CD14-positive monocyte (primary cell): ENCODE measurements around the gene LIPN. TPM values are rescaled to one million over a fixed set of nuclear protein-coding genes. Genes with fewer than 3 reads are reported as not detected.

Experiments used
- DNase-seq, 3 donors: peaks; one replicate each; pipeline ENCODE4 v3.0.0-alpha.2; 2011 to 2022
- H2AFZ ChIP-seq: 2 replicates; pipeline ENCODE4 v1.6.0; 2012; ENCODE audit warnings: mild to moderate bottlenecking, low read depth, low read length, inconsistent platforms; ENCODE audit not compliant: insufficient read depth, poor library complexity, severe bottlenecking
- H3K27ac ChIP-seq, 2 donors: 1 replicate in 1 of 2; 2 replicates in 1 of 2; pipeline ENCODE4 v1.5.1; 2012 to 2013; ENCODE audit warnings: low read length in 2 of 2, control low read depth in 1 of 2, inconsistent platforms in 1 of 2, low read depth in 1 of 2, mild to moderate bottlenecking in 1 of 2
- H3K27me3 ChIP-seq, 2 donors: one replicate each; pipeline versions ENCODE4 v1.6.0 to v1.6.1; 2011 to 2013; ENCODE audit warnings: low read length in 2 of 2; ENCODE audit not compliant: control insufficient read depth in 2 of 2, insufficient read depth in 2 of 2
- H3K36me3 ChIP-seq, 2 donors: replicated peaks in 1 of 2; 1 replicate in 1 of 2; 2 replicates in 1 of 2; pipeline versions ENCODE4 v1.5.1 to v1.6.1; 2012 to 2013; ENCODE audit warnings: low read length in 2 of 2, control low read depth in 1 of 2, inconsistent platforms in 1 of 2, mild to moderate bottlenecking in 1 of 2; ENCODE audit not compliant: insufficient read depth in 2 of 2, control insufficient read depth in 1 of 2
- H3K4me1 ChIP-seq, 2 donors: 1 replicate in 1 of 2; 2 replicates in 1 of 2; pipeline versions ENCODE4 v1.5.1 to v1.6.1; 2012 to 2013; ENCODE audit warnings: low read length in 2 of 2, control low read depth in 1 of 2, inconsistent platforms in 1 of 2, mild to moderate bottlenecking in 1 of 2, moderate library complexity in 1 of 2; ENCODE audit not compliant: insufficient read depth in 2 of 2, control insufficient read depth in 1 of 2
- H3K4me2 ChIP-seq: replicated peaks from 2 replicates; pipeline ENCODE3; 2012; ENCODE audit warnings: low read length, moderate library complexity, mild to moderate bottlenecking; ENCODE audit not compliant: poor library complexity, severe bottlenecking; ENCODE audit errors: extremely low read depth
- H3K4me3 ChIP-seq, 3 experiments: fragments of 200-600 bp in 1 of 3; sonication (generic) in 1 of 3; replicated peaks in 1 of 3; 1 replicate in 2 of 3; 2 replicates in 1 of 3; pipeline ENCODE4 v1.5.1; 2011 to 2013; ENCODE audit warnings: low read length in 3 of 3, mild to moderate bottlenecking in 3 of 3, control low read depth in 2 of 3, low read depth in 2 of 3, inconsistent platforms in 1 of 3, moderate library complexity in 1 of 3
- H3K79me2 ChIP-seq: 2 replicates; pipeline ENCODE4 v1.6.0; 2012; ENCODE audit warnings: mild to moderate bottlenecking, control low read depth, inconsistent platforms, low read length, moderate library complexity; ENCODE audit not compliant: insufficient read depth
- H3K9ac ChIP-seq: 2 replicates; pipeline ENCODE4 v1.6.0; 2017; ENCODE audit warnings: low read length, mild to moderate bottlenecking; ENCODE audit not compliant: insufficient read depth, poor library complexity, severe bottlenecking
- H3K9me3 ChIP-seq, 2 donors: replicated peaks in 1 of 2; 1 replicate in 1 of 2; 2 replicates in 1 of 2; pipeline versions ENCODE4 v1.5.1 to v1.6.1; 2012 to 2013; ENCODE audit warnings: low read length in 2 of 2, control low read depth in 1 of 2; ENCODE audit not compliant: control insufficient read depth in 1 of 2, insufficient read depth in 1 of 2
- H4K20me1 ChIP-seq: 2 replicates; pipeline ENCODE4 v1.6.0; 2012; ENCODE audit warnings: mild to moderate bottlenecking, low read length, control low read depth, moderate library complexity; ENCODE audit not compliant: insufficient read depth
- H3K27ac Mint-ChIP-seq, 7 donors: one replicate each; pipeline ENCODE4 v1.8.0; 2020; ENCODE audit warnings: mild to moderate bottlenecking in 7 of 7, mixed read lengths in 7 of 7, moderate library complexity in 6 of 7, inconsistent platforms in 2 of 7
- H3K27me3 Mint-ChIP-seq, 3 donors: one replicate each; pipeline ENCODE4 v1.8.0; 2021 to 2022; ENCODE audit warnings: low read depth in 3 of 3, mild to moderate bottlenecking in 3 of 3, mixed read lengths in 3 of 3, moderate library complexity in 3 of 3, inconsistent platforms in 1 of 3
- H3K36me3 Mint-ChIP-seq, 2 donors: one replicate each; pipeline ENCODE4 v1.8.0; 2020; ENCODE audit warnings: mixed read lengths in 2 of 2, inconsistent platforms in 1 of 2, mild to moderate bottlenecking in 1 of 2
- H3K4me1 Mint-ChIP-seq: one replicate; pipeline ENCODE4 v1.8.0; 2020; ENCODE audit warnings: mild to moderate bottlenecking, mixed read lengths
- H3K4me3 Mint-ChIP-seq, 2 donors: one replicate each; pipeline ENCODE4 v1.8.0; 2020; ENCODE audit warnings: mild to moderate bottlenecking in 2 of 2, mixed read lengths in 2 of 2, moderate library complexity in 1 of 2
- H3K9me3 Mint-ChIP-seq, 7 donors: one replicate each; pipeline ENCODE4 v1.8.0; 2020 to 2022; ENCODE audit warnings: mixed read lengths in 7 of 7, mild to moderate bottlenecking in 6 of 7, moderate library complexity in 6 of 7, inconsistent platforms in 2 of 7
- CTCF ChIP-seq: fragments of 200-600 bp; IDR thresholded peaks from one replicate; pipeline ENCODE4 v1.8.0; 2022; ENCODE audit warnings: antibody characterized with exemption, mild to moderate bottlenecking
- WGBS: methylation state at CpG from one replicate; pipeline ENCODE4 v1.1.5; 2013; ENCODE audit warnings: missing lambda C conversion rate; ENCODE audit not compliant: insufficient coverage; 5-methylcytosine and 5-hydroxymethylcytosine counted together
- intact Hi-C, 2 donors: fragments of 100-400 bp; cut with micrococcal nuclease; formaldehyde crosslinking; loops; one replicate each; pipeline versions ENCODE4 v1.15.0 to v1.15.1; 2023
- polyA plus RNA-seq, 3 donors: library from polyadenylated mRNA; depleted of rRNA in 1 of 3; unstranded in 2 of 3; stranded (reverse) in 1 of 3; fragments of 300-500 nt in 2 of 3; fragments of >200 nt in 1 of 3; fragmentation: Illumina TruSeq in 2 of 3; gene quantifications; 1 replicate in 2 of 3; 2 replicates in 1 of 3; pipeline ENCODE4 v1.2.3, GENCODE V29; 2012 to 2021

The LIPN gene
- polyA plus RNA-seq, 3 donors = 8.9 to 12.9 (median 10.1) TPM

- intact Hi-C loops = loop anchor here in 1 of 2 donors (10.0 kb wide), 1 partner anchor 239 kb away; no protein-coding TSS in a partner anchor
- no peak for DNase-seq
- 100% methylated on average over 3 of the region's 6 CpGs for WGBS
- Mint-ChIP-seq H3K27ac (no peak overlapping the region), H3K27me3 (peaks cover 5 to 10% (median 5%) of the 10 kb centered on the region in 3 donors), H3K36me3 (no peaks in the 10 kb centered on the region), H3K9me3 (peaks cover 0 to 3% (median 0%) of the 10 kb centered on the region in 7 donors), H3K4me3 (no peak overlapping the region), H3K4me1 (no peaks in the 10 kb centered on the region)
- no peaks in the 10 kb centered on the region for H4K20me1 ChIP-seq
- no peaks in the 10 kb centered on the region for H3K4me1 ChIP-seq
- H3K79me2 ChIP-seq = no peaks in the 10 kb centered on the region
- H2AFZ ChIP-seq = no peak overlapping the region
- H3K4me3 ChIP-seq = no peak overlapping the region
- no peak overlapping the region for H3K4me2 ChIP-seq
- peaks cover 0 to 3% of the 10 kb centered on the region in 2 donors for H3K27me3 ChIP-seq
- TF ChIP-seq CTCF = no peak
- H3K36me3 ChIP-seq = no peaks in the 10 kb centered on the region
- no peaks in the 10 kb centered on the region for H3K9me3 ChIP-seq
- no peak overlapping the region for H3K27ac ChIP-seq
- no peak overlapping the region for H3K9ac ChIP-seq
These were observed 44.4 kb downstream of the LIPN start for GRCh38 chr10:88804083-88804812.

- peaks cover 0 to 5% (median 1%) of the 10 kb centered on the region in 3 donors for H3K27me3 Mint-ChIP-seq
- intact Hi-C loops = loop anchor here in 1 of 2 donors (10.0 kb wide), 1 partner anchor 241 kb away; no protein-coding TSS in a partner anchor
- H3K27ac Mint-ChIP-seq = no peak overlapping the region
- H3K79me2 ChIP-seq = no peaks in the 10 kb centered on the region
- no peak overlapping the region for H3K4me3 ChIP-seq
- peaks cover 4% of the 10 kb centered on the region for H3K4me1 Mint-ChIP-seq
- no peak overlapping the region for H3K4me3 Mint-ChIP-seq
- no peaks in the 10 kb centered on the region for H4K20me1 ChIP-seq
- H3K9me3 ChIP-seq = no peaks in the 10 kb centered on the region
- no peak for DNase-seq
- H2AFZ ChIP-seq = no peak overlapping the region
- TF ChIP-seq CTCF = no peak
- H3K4me2 ChIP-seq = no peak overlapping the region
- WGBS = no CpG with 5 or more reads among the region's 2 CpGs
- H3K4me1 ChIP-seq = no peaks in the 10 kb centered on the region
- H3K9me3 Mint-ChIP-seq = peaks cover 0 to 5% (median 0%) of the 10 kb centered on the region in 7 donors
- H3K27ac ChIP-seq = no peak overlapping the region
- no peak overlapping the region for H3K9ac ChIP-seq
- no peaks in the 10 kb centered on the region for H3K36me3 ChIP-seq
- no peaks in the 10 kb centered on the region for H3K36me3 Mint-ChIP-seq
- peaks cover 0 to 3% of the 10 kb centered on the region in 2 donors for H3K27me3 ChIP-seq
These were observed 45.5 kb downstream of the LIPN start for GRCh38 chr10:88805361-88805760.
